Upper lobe of left lung (tissue), 4 donors: Measurements from ENCODE around the gene IFITM2.

Experiments
- EP300 ChIP-seq, 4 donors: sonication (generic); formaldehyde crosslinking; IDR thresholded peaks; one replicate each; pipeline ENCODE4 v1.5.1; 2017; ENCODE audit warnings: antibody characterized with exemption in 4 of 4, control low read depth in 2 of 4
- POLR2A ChIP-seq, 4 donors: fragments of 450-650 bp; IDR thresholded peaks; one replicate each; pipeline ENCODE4 v1.5.1; 2016 to 2017; ENCODE audit warnings: antibody characterized with exemption in 4 of 4, mild to moderate bottlenecking in 2 of 4
- POLR2AphosphoS5 ChIP-seq, 2 donors: sonication (generic); formaldehyde crosslinking; IDR thresholded peaks; one replicate each; pipeline ENCODE4 v1.5.1; 2017; ENCODE audit warnings: antibody characterized with exemption in 2 of 2
- TF ChIP-seq, protein P1 (sequence below), 6 experiments: fragments of 450-650 bp in 4 of 6; fragments of 200-600 bp in 2 of 6; sonication (generic) in 2 of 6; IDR thresholded peaks; one replicate each; pipeline ENCODE4 v1.5.1; 2016 to 2019; ENCODE audit warnings: antibody characterized with exemption in 6 of 6

DNA sequence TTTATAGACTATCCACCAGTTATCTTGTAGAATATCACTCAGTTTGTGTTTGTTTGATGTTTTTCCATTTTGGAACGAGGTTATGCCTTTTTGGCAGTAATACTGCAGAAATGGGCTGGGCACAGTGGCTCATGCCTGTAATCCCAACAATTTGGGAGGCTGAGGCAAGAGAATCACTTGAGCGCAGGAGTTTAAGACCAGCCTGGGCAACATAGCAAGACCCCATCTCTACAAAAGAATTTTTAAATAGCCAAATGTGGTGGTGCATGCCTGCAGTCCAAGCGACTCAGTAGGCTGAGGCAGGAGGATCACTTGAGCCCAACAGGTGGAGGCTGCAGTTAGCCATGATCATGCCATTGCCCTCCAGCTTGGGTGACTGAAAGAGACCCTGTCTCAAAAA lies 38.9 kb downstream of the IFITM2 start:
- TF ChIP-seq, protein P1, sequence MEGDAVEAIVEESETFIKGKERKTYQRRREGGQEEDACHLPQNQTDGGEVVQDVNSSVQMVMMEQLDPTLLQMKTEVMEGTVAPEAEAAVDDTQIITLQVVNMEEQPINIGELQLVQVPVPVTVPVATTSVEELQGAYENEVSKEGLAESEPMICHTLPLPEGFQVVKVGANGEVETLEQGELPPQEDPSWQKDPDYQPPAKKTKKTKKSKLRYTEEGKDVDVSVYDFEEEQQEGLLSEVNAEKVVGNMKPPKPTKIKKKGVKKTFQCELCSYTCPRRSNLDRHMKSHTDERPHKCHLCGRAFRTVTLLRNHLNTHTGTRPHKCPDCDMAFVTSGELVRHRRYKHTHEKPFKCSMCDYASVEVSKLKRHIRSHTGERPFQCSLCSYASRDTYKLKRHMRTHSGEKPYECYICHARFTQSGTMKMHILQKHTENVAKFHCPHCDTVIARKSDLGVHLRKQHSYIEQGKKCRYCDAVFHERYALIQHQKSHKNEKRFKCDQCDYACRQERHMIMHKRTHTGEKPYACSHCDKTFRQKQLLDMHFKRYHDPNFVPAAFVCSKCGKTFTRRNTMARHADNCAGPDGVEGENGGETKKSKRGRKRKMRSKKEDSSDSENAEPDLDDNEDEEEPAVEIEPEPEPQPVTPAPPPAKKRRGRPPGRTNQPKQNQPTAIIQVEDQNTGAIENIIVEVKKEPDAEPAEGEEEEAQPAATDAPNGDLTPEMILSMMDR (IDR thresholded peaks at IDR 0.05) = no peak
- TF ChIP-seq POLR2A (IDR thresholded peaks at IDR 0.05) (no peak), POLR2AphosphoS5 (IDR thresholded peaks at IDR 0.05) (no peak), EP300 (IDR thresholded peaks at IDR 0.05) (no peak)
